ENCODE data around the gene ZBTB7C.

DNA sequence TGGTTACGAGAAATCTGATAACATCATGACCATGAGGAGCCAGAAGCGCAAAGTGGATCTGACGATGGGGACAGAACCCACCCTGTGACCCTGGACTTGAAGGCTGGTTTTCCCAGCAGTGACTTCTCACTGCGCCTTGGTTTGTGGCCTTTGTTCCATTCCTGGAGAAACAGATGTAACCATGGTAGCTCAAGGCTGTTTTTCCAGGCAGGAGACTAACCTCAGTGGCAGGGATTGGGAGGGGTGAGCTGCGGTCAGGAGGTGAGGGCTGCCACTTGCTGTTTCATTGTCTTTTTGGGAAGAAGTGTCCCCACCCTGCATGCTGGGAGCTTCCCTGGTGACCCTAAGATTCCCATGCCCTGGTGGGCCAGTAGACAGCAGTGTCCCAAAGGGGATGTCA lies 362.3 kb downstream of the ZBTB7C start:
- TF ChIP-seq YY1 (IDR thresholded peaks at IDR 0.05; ENCODE audit: insufficient read depth, insufficient read length) (no peak), ZNF274 (IDR thresholded peaks at IDR 0.05; ENCODE audit: low read depth, low read length) (no peak)

Data from NT2/D1 (cell line).